Measurements from ENCODE around the gene TOLLIP. TPM values are rescaled to one million over a fixed set of nuclear protein-coding genes. Genes with fewer than 3 reads are reported as not detected.

Gene TOLLIP
- total RNA-seq, 2 donors from 2014 or later: 51.1 to 63.9 TPM

GRCh38 chr11:1230456-1231395 lies 78.7 kb downstream of the TOLLIP start:
- Histone ChIP-seq H3K27me3 (peaks cover 0 to 19% of the 10 kb centered on the region in 2 donors), H3K4me1 (no peaks in the 10 kb centered on the region), H3K27ac (no peak overlapping the region), H3K4me3 (no peak overlapping the region), H3K9me3 (no peaks in the 10 kb centered on the region), H3K36me3 (replicated peaks in 1 of 2; ENCODE audit: insufficient read depth in 1 of 2, low read depth in 2 of 2) (no peaks in the 10 kb centered on the region)
- intact Hi-C loops (cut with DNase I): no loop called here
- TF ChIP-seq, protein P1, sequence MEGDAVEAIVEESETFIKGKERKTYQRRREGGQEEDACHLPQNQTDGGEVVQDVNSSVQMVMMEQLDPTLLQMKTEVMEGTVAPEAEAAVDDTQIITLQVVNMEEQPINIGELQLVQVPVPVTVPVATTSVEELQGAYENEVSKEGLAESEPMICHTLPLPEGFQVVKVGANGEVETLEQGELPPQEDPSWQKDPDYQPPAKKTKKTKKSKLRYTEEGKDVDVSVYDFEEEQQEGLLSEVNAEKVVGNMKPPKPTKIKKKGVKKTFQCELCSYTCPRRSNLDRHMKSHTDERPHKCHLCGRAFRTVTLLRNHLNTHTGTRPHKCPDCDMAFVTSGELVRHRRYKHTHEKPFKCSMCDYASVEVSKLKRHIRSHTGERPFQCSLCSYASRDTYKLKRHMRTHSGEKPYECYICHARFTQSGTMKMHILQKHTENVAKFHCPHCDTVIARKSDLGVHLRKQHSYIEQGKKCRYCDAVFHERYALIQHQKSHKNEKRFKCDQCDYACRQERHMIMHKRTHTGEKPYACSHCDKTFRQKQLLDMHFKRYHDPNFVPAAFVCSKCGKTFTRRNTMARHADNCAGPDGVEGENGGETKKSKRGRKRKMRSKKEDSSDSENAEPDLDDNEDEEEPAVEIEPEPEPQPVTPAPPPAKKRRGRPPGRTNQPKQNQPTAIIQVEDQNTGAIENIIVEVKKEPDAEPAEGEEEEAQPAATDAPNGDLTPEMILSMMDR (IDR thresholded peaks at IDR 0.05): no peak
- TF ChIP-seq POLR2A (IDR thresholded peaks at IDR 0.05): no peak
- peak in 2 of 4 donors; percentile 4 to 11 for DNase-seq
- no peak for ATAC-seq
- 22 to 66% methylated on average over 4 to 35 of the region's 45 CpGs for WGBS, 2 donors

DNA sequence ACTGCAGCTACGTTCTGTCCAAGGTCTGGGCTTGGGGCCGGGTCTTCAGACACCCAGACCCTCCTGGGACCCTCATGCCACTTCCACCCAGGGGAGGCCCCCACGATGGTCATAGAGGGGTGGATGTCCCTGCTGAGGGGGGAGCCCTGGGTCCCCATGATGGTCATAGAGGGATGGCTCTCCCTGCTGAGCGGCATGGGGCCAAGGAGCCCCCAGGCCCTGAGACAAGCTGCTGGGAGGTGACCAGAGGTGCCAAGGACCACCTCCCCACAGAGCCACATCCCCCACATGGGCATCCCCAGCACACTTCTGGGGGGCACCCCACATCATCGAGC lies 79.3 kb downstream of the TOLLIP start:
- Histone ChIP-seq H3K9me3 (no peaks in the 10 kb centered on the region), H3K36me3 (replicated peaks in 1 of 2; ENCODE audit: insufficient read depth in 1 of 2, low read depth in 2 of 2) (no peaks in the 10 kb centered on the region), H3K27me3 (peaks cover 0 to 19% of the 10 kb centered on the region in 2 donors), H3K27ac (no peak overlapping the region), H3K4me1 (no peaks in the 10 kb centered on the region), H3K4me3 (no peak overlapping the region)
- WGBS, 2 donors: 71 to 74% methylated on average over 1 to 5 of the region's 5 CpGs
- no peak for TF ChIP-seq POLR2A (IDR thresholded peaks at IDR 0.05)
- TF ChIP-seq, protein P1 (IDR thresholded peaks at IDR 0.05): no peak
- peak in 1 of 4 donors; percentile 4 for DNase-seq
- ATAC-seq: no peak
- intact Hi-C loops (cut with DNase I): no loop called here

- 71% methylated on average over 27 of the region's 27 CpGs; no CpG with 5 or more reads in 1 of the 2 donors for WGBS, 2 donors
- Histone ChIP-seq H3K4me1 (no peaks in the 10 kb centered on the region), H3K27ac (no peak overlapping the region), H3K36me3 (replicated peaks in 1 of 2; ENCODE audit: insufficient read depth in 1 of 2, low read depth in 2 of 2) (no peaks in the 10 kb centered on the region), H3K4me3 (no peak overlapping the region), H3K27me3 (peaks cover 0 to 19% of the 10 kb centered on the region in 2 donors), H3K9me3 (no peaks in the 10 kb centered on the region)
- DNase-seq (peak in 2 of 4 donors; percentile 3 to 7), ATAC-seq (no peak)
- intact Hi-C loops (cut with DNase I): no loop called here
- TF ChIP-seq, protein P1 (IDR thresholded peaks at IDR 0.05): no peak
- TF ChIP-seq POLR2A (IDR thresholded peaks at IDR 0.05): no peak
These were observed 79.8 kb downstream of the TOLLIP start for GRCh38 chr11:1229471-1230120.

- no peaks in the 10 kb centered on the region for H3K4me1 ChIP-seq
- TF ChIP-seq, protein P1 (IDR thresholded peaks at IDR 0.05): no peak
- no peak for TF ChIP-seq POLR2A (IDR thresholded peaks at IDR 0.05)
- H3K9me3 ChIP-seq: no peaks in the 10 kb centered on the region
- peaks cover 0 to 19% of the 10 kb centered on the region in 2 donors for H3K27me3 ChIP-seq
- no peak for ATAC-seq
- H3K4me3 ChIP-seq: no peak overlapping the region
- no peaks in the 10 kb centered on the region for H3K36me3 ChIP-seq (replicated peaks in 1 of 2; ENCODE audit: insufficient read depth in 1 of 2, low read depth in 2 of 2)
- 67 to 71% methylated on average over 1 to 18 of the region's 18 CpGs for WGBS, 2 donors
- H3K27ac ChIP-seq: no peak overlapping the region
- peak in 2 of 4 donors; percentile 2 to 7 for DNase-seq
- intact Hi-C loops (cut with DNase I): no loop called here
These were observed 80.4 kb downstream of the TOLLIP start for GRCh38 chr11:1228921-1229451.

All from body of pancreas (tissue), 4 donors.